Endothelial cell of umbilical vein (primary cell): Measurements from ENCODE around the gene FREM3. TPM values are rescaled to one million over a fixed set of nuclear protein-coding genes. Genes with fewer than 3 reads are reported as not detected.

Experiments
- BruUV-seq: library from RNA; stranded (reverse); fragments of 400-500 nt; replicated peaks from 2 replicates; lab custom pipeline; 2021; lab: Mats Ljungman, UMichigan
- CTCF ChIA-PET: fragments of 300-600, 350-600 bp; sonication (Branson Sonifier 250); formaldehyde crosslinking; loops from one replicate; lab custom pipeline; 2021; ENCODE audit warnings: antibody characterized with exemption, inconsistent platforms; lab: Charles Lee
- POLR2A ChIA-PET: fragments of 300-600, 350-600 bp; sonication (Branson Sonifier 250); formaldehyde crosslinking; loops from one replicate; lab custom pipeline; 2021; ENCODE audit warnings: antibody characterized with exemption, inconsistent platforms; lab: Charles Lee
- DNase-seq: peaks from one replicate; pipeline ENCODE4 v3.0.0-alpha.2; 2011; ENCODE audit warnings: low read depth, low spot score
- FAIRE-seq: peaks from 2 replicates; lab custom pipeline; 2011; peaks lifted over from hg19 to GRCh38; lab: Jason Lieb, UNC
- H2AFZ ChIP-seq: 2 replicates; pipeline ENCODE4 v1.6.0; 2012; ENCODE audit warnings: low read depth, low read length, control low read depth, inconsistent platforms
- H3K27ac ChIP-seq: 2 replicates; pipeline ENCODE4 v1.5.1; 2011; ENCODE audit warnings: low read depth, mild to moderate bottlenecking, control low read depth, low read length, moderate library complexity; ENCODE audit not compliant: insufficient read depth
- H3K27me3 ChIP-seq, 2 experiments: 2 replicates each; pipeline versions ENCODE4 v1.6.0 to v1.6.1; 2011; ENCODE audit warnings: low read length in 2 of 2, mixed read lengths in 1 of 2; ENCODE audit not compliant: control insufficient read depth in 2 of 2, insufficient read depth in 2 of 2
- H3K36me3 ChIP-seq, 2 experiments: 2 replicates in 1 of 2; 3 replicates in 1 of 2; pipeline ENCODE4 v1.5.1; 2011; ENCODE audit warnings: low read length in 2 of 2, mild to moderate bottlenecking in 1 of 2, moderate library complexity in 1 of 2; ENCODE audit not compliant: control insufficient read depth in 2 of 2, insufficient read depth in 2 of 2; ENCODE audit errors: extremely low read depth in 1 of 2
- H3K4me1 ChIP-seq: 3 replicates; pipeline ENCODE4 v1.5.1; 2011; ENCODE audit warnings: mild to moderate bottlenecking, low read length; ENCODE audit not compliant: control insufficient read depth, insufficient read depth; ENCODE audit errors: extremely low read depth
- H3K4me2 ChIP-seq: 2 replicates; pipeline ENCODE4 v1.6.1; 2011; ENCODE audit warnings: low read length, control low read depth, mixed read lengths; ENCODE audit not compliant: insufficient read depth
- H3K4me3 ChIP-seq, 3 experiments: fragments of 200-600 bp in 1 of 3; sonication (generic), shearing (Covaris generic) in 1 of 3; replicated peaks in 1 of 3; 2 replicates each; pipeline ENCODE4 v1.5.1; 2011 to 2016; ENCODE audit warnings: control low read depth in 3 of 3, low read length in 3 of 3, mild to moderate bottlenecking in 2 of 3, inconsistent platforms in 1 of 3, low read depth in 1 of 3, moderate library complexity in 1 of 3; ENCODE audit not compliant: insufficient read depth in 1 of 3
- H3K79me2 ChIP-seq: 2 replicates; pipeline ENCODE4 v1.6.0; 2012; ENCODE audit warnings: low read length, inconsistent platforms; ENCODE audit not compliant: control insufficient read depth, insufficient read depth
- H3K9ac ChIP-seq: replicated peaks from 2 replicates; pipeline ENCODE3; 2011; ENCODE audit warnings: low read length, control low read depth; ENCODE audit not compliant: insufficient read depth; ENCODE audit errors: extremely low read depth
- H3K9me1 ChIP-seq: replicated peaks from 3 replicates; pipeline ENCODE4 v1.6.0; 2011; ENCODE audit warnings: mild to moderate bottlenecking, low read length; ENCODE audit not compliant: control insufficient read depth, insufficient read depth; ENCODE audit errors: extremely low read depth
- H3K9me3 ChIP-seq: replicated peaks from 2 replicates; pipeline ENCODE4 v1.5.1; 2012; ENCODE audit warnings: low read length, inconsistent platforms; ENCODE audit not compliant: control insufficient read depth, insufficient read depth
- H4K20me1 ChIP-seq: replicated peaks from 2 replicates; pipeline ENCODE3; 2011; ENCODE audit warnings: mild to moderate bottlenecking, low read length; ENCODE audit not compliant: control insufficient read depth, insufficient read depth; ENCODE audit errors: extremely low read depth
- CTCF ChIP-seq, 2 donors: IDR thresholded peaks; 1 replicate in 1 of 2; 2 replicates in 1 of 2; pipeline ENCODE4 v1.5.1; 2011; ENCODE audit warnings: low read length in 2 of 2, mild to moderate bottlenecking in 2 of 2, moderate library complexity in 2 of 2, control low read depth in 1 of 2, inconsistent platforms in 1 of 2, low read depth in 1 of 2; ENCODE audit not compliant: insufficient read depth in 1 of 2; ENCODE audit errors: extremely low read depth in 1 of 2
- EZH2 ChIP-seq: IDR thresholded peaks from 2 replicates; pipeline ENCODE4 v1.6.1; 2012; ENCODE audit warnings: borderline replicate concordance, low read depth, mild to moderate bottlenecking, moderate library complexity, low read length, inconsistent platforms; ENCODE audit not compliant: severe bottlenecking
- FOS ChIP-seq: IDR thresholded peaks from 2 replicates; pipeline ENCODE4 v1.6.1; 2011; ENCODE audit warnings: mild to moderate bottlenecking, low read length, moderate library complexity, borderline replicate concordance; ENCODE audit not compliant: insufficient read depth
- GATA2 ChIP-seq: IDR thresholded peaks from 2 replicates; pipeline ENCODE4 v1.7.0; 2011; ENCODE audit warnings: low read depth, mild to moderate bottlenecking, moderate library complexity, mixed read lengths, low read length; ENCODE audit not compliant: insufficient read length, insufficient read depth
- JUN ChIP-seq: IDR thresholded peaks from 2 replicates; pipeline ENCODE4 v1.6.1; 2011; ENCODE audit warnings: borderline replicate concordance, low read depth; ENCODE audit not compliant: insufficient read length, insufficient read depth
- MAX ChIP-seq: IDR thresholded peaks from 2 replicates; pipeline ENCODE4 v1.6.1; 2011; ENCODE audit not compliant: insufficient read depth, insufficient read length
- MYC ChIP-seq: IDR thresholded peaks from one replicate; pipeline ENCODE4 v1.6.1; 2011; ENCODE audit warnings: mild to moderate bottlenecking, low read depth, low read length
- POLR2A ChIP-seq: IDR thresholded peaks from 2 replicates; pipeline ENCODE4 v1.6.1; 2012; ENCODE audit warnings: low read depth, mild to moderate bottlenecking, control low read depth, low read length
- POLR2AphosphoS5 ChIP-seq: IDR thresholded peaks from 2 replicates; pipeline ENCODE4 v1.6.1; 2012; ENCODE audit warnings: low read depth, mild to moderate bottlenecking, control low read depth, low read length, moderate library complexity; ENCODE audit not compliant: insufficient read depth
- dilution Hi-C: fragments of 300-500 bp; cut with MboI; formaldehyde crosslinking; loops from one replicate; pipeline ENCODE4 v1.15.0; 2019; ENCODE audit warnings: low sequenced_read_pairs; ENCODE audit not compliant: extremely low pct_ligation_motif_present
- intact Hi-C: fragments of 100-400 bp; cut with micrococcal nuclease; formaldehyde crosslinking; loops from one replicate; pipeline ENCODE4 v1.10.0; 2022
- polyA plus RNA-seq, 4 experiments: library from polyadenylated mRNA; depleted of rRNA in 3 of 4; stranded (reverse) in 3 of 4; unstranded in 1 of 4; fragments of >200 nt; gene quantifications; 2 replicates each; pipeline versions ENCODE4 v1.2.1 to v1.2.3, GENCODE V29; 2011 to 2012; ENCODE audit warnings: missing spikeins in 1 of 4
- total RNA-seq: library from RNA; stranded (reverse); gene quantifications from 2 replicates; pipeline ENCODE4 v1.2.3, GENCODE V29; 2021

FREM3 gene
- total and polyA plus RNA-seq, 2 donors (not counting 3 experiments of a cell fraction or from before 2014, with no cell fraction given), result 0.04 to 0.08 TPM

GRCh38 chr4:143728166-143728565, 27.7 kb upstream of the FREM3 start:
- Histone ChIP-seq H3K9me1 (no peaks in the 10 kb centered on the region), H3K27me3 (no peaks in the 10 kb centered on the region), H2AFZ (no peak overlapping the region), H3K9me3 (no peaks in the 10 kb centered on the region), H3K36me3 (no peaks in the 10 kb centered on the region), H3K9ac (no peak overlapping the region), H3K4me3 (no peak overlapping the region), H3K27ac (no peak overlapping the region), H4K20me1 (no peaks in the 10 kb centered on the region), H3K4me2 (no peak overlapping the region), H3K4me1 (no peaks in the 10 kb centered on the region), H3K79me2 (no peaks in the 10 kb centered on the region)
- dilution Hi-C loops, result no loop called here
- ChIA-PET POLR2A (no interaction called here), CTCF (interaction anchor here (1.2 kb wide), 1 partner anchor 147 kb away, joined by 3 read pairs; no protein-coding TSS in a partner anchor)
- FAIRE-seq (peak; percentile 15), DNase-seq (peak; percentile 73)
- intact Hi-C loops, result no loop called here
- TF ChIP-seq JUN, result no peak
- no peak for TF ChIP-seq MYC
- no peak for TF ChIP-seq POLR2AphosphoS5
- TF ChIP-seq CTCF (IDR thresholded peaks at IDR 0.05; ENCODE audit: extremely low read depth in 1 of 2, insufficient read depth in 1 of 2, low read depth in 1 of 2, low read length in 2 of 2), result no peak
- no peak for TF ChIP-seq POLR2A
- TF ChIP-seq FOS, result no peak
- no peak for TF ChIP-seq MAX
- TF ChIP-seq GATA2, result no peak
- no peak for TF ChIP-seq EZH2
- BruUV-seq, result no TSS peak
